DND-41 (cell line): ENCODE results near the gene CT47B1.
"Not testable (repeated sequence)": the region's sequence is repeated elsewhere in the genome, so short reads cannot be mapped to it uniquely, and the experiment has no call there.

Source experiments
- ATAC-seq: fragments of 200-7000 bp; cut with Tn5 transposase; 3 replicates; pipeline ENCODE4 v1.9.1; 2021; ENCODE audit warnings: low read depth; ENCODE audit not compliant: insufficient read depth
- DNase-seq: peaks from one replicate; pipeline ENCODE4 v3.0.0-alpha.2; 2020
- H2AFZ ChIP-seq: 2 replicates; pipeline ENCODE4 v1.6.0; 2012; ENCODE audit warnings: low read depth, low read length
- H3K27ac ChIP-seq: 2 replicates; pipeline ENCODE4 v1.5.1; 2012; ENCODE audit warnings: low read length, inconsistent platforms
- H3K27me3 ChIP-seq: fragments of 200-600 bp; sonication (generic); 2 replicates; pipeline ENCODE4 v1.6.0; 2012; ENCODE audit warnings: low read length, mild to moderate bottlenecking, inconsistent platforms; ENCODE audit not compliant: insufficient read depth, poor library complexity
- H3K36me3 ChIP-seq: 2 replicates; pipeline ENCODE4 v1.5.1; 2012; ENCODE audit warnings: low read length, inconsistent platforms; ENCODE audit not compliant: insufficient read depth
- H3K4me1 ChIP-seq: 2 replicates; pipeline ENCODE4 v1.5.1; 2012; ENCODE audit warnings: mild to moderate bottlenecking, low read length; ENCODE audit not compliant: insufficient read depth
- H3K4me2 ChIP-seq: 2 replicates; pipeline ENCODE4 v1.6.0; 2012; ENCODE audit warnings: mild to moderate bottlenecking, moderate library complexity, low read length, inconsistent platforms; ENCODE audit not compliant: insufficient read depth
- H3K4me3 ChIP-seq, 2 experiments: fragments of 200-600 bp in 1 of 2; shearing (Covaris generic) in 1 of 2; 2 replicates each; pipeline ENCODE4 v1.5.1; 2012 to 2016; ENCODE audit warnings: inconsistent platforms in 2 of 2, low read length in 2 of 2, mild to moderate bottlenecking in 2 of 2, low read depth in 1 of 2, moderate library complexity in 1 of 2
- H3K79me2 ChIP-seq: 2 replicates; pipeline ENCODE4 v1.6.0; 2012; ENCODE audit warnings: low read length, inconsistent platforms; ENCODE audit not compliant: insufficient read depth
- H3K9ac ChIP-seq: 2 replicates; pipeline ENCODE4 v1.6.0; 2012; ENCODE audit warnings: low read depth, mild to moderate bottlenecking, inconsistent platforms, low read length, moderate library complexity
- H3K9me3 ChIP-seq: 2 replicates; pipeline ENCODE4 v1.5.1; 2012; ENCODE audit warnings: low read length, moderate library complexity, mild to moderate bottlenecking, inconsistent platforms; ENCODE audit not compliant: insufficient read depth, severe bottlenecking
- H4K20me1 ChIP-seq: 2 replicates; pipeline ENCODE4 v1.6.0; 2012; ENCODE audit warnings: low read length; ENCODE audit not compliant: insufficient read depth
- EZH2 ChIP-seq: IDR thresholded peaks from 3 replicates; pipeline ENCODE4 v1.6.1; 2012; ENCODE audit warnings: borderline replicate concordance, low read depth, mild to moderate bottlenecking, moderate library complexity, low read length, inconsistent platforms; ENCODE audit not compliant: severe bottlenecking
- TF ChIP-seq, protein P1 (sequence below): IDR thresholded peaks from 2 replicates; pipeline ENCODE4 v1.5.1; 2012; ENCODE audit warnings: borderline replicate concordance, low read length, moderate library complexity, mild to moderate bottlenecking; ENCODE audit not compliant: poor library complexity, severe bottlenecking; ENCODE audit errors: extremely low read depth

Gene CT47B1

DNA sequence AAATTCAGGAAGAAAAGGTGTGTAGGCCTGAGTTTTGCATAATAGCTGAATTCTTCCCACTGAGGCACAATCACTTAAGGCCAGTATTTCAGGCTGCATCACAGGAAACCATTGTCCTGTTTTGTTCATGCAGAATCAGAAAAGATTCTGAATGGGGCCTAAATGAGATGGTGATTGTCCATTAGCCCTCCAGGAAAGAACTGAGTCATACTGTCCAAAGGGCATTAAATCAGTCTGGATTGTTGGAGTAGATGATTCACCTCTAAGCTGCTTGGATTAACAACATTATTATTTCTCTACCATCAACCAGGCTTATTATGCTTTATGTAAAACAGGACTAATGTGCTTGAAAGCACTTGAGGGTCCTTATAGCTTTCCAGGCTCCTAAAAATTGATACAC is 36.2 kb downstream of the CT47B1 start:
- no peak for DNase-seq
- H3K27me3 ChIP-seq = no peaks in the 10 kb centered on the region
- no peaks in the 10 kb centered on the region for H4K20me1 ChIP-seq
- no peaks in the 10 kb centered on the region for H3K79me2 ChIP-seq
- H3K27ac ChIP-seq = no peak overlapping the region
- H3K4me1 ChIP-seq = no peaks in the 10 kb centered on the region
- no peaks in the 10 kb centered on the region for H3K36me3 ChIP-seq
- ATAC-seq = no peak
- no peak overlapping the region for H2AFZ ChIP-seq
- no peak overlapping the region for H3K4me2 ChIP-seq
- H3K9me3 ChIP-seq = no peaks in the 10 kb centered on the region
- H3K9ac ChIP-seq = no peak overlapping the region
- H3K4me3 ChIP-seq = no peak overlapping the region
- TF ChIP-seq, protein P1, sequence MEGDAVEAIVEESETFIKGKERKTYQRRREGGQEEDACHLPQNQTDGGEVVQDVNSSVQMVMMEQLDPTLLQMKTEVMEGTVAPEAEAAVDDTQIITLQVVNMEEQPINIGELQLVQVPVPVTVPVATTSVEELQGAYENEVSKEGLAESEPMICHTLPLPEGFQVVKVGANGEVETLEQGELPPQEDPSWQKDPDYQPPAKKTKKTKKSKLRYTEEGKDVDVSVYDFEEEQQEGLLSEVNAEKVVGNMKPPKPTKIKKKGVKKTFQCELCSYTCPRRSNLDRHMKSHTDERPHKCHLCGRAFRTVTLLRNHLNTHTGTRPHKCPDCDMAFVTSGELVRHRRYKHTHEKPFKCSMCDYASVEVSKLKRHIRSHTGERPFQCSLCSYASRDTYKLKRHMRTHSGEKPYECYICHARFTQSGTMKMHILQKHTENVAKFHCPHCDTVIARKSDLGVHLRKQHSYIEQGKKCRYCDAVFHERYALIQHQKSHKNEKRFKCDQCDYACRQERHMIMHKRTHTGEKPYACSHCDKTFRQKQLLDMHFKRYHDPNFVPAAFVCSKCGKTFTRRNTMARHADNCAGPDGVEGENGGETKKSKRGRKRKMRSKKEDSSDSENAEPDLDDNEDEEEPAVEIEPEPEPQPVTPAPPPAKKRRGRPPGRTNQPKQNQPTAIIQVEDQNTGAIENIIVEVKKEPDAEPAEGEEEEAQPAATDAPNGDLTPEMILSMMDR = no peak
- TF ChIP-seq EZH2 = no peak

DNA sequence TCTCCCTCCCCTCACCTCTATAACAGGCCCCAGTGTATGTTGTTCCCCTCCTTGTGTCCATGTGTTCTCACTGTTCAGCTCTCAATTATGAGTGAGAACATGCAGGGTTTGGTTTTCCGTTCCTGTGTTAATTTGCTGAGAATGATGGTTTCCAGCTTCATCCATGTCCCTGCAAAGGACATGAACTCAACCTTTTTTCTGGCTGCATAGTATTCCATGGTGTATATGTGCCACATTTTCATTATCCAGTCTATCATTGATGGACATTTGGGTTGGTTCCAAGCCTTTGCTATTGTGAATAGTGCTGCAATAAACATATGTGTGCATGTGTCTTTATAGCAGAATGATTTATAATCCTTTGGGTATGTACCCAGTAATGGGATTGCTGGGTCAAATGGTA is 48.5 kb downstream of the CT47B1 start:
- not testable (repeated sequence) for H3K79me2 ChIP-seq, H2AFZ ChIP-seq, H3K4me3 ChIP-seq, H3K4me2 ChIP-seq, H3K27ac ChIP-seq, DNase-seq, H3K9ac ChIP-seq, H3K9me3 ChIP-seq, ATAC-seq, H3K36me3 ChIP-seq, H4K20me1 ChIP-seq, H3K27me3 ChIP-seq, H3K4me1 ChIP-seq

DNA sequence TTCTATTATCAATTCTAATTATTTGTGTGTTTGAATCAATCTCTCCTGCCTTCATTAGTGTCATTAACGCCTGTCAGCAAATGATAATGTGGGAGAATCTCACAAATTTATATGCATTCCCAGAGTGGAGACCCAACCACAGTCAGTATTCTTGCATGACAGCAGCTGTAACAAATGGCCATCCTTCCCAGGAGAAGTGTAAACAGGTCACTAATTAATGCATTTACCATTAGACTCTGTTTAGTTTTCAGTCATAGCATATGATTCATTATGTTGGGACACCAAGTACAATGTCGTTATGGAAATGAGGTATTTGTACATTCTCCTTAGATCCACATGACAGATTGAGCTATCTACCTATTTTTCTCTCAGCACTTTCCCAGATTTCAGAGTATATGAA is 50.5 kb downstream of the CT47B1 start:
- H3K27me3 ChIP-seq = no peaks in the 10 kb centered on the region

DNA sequence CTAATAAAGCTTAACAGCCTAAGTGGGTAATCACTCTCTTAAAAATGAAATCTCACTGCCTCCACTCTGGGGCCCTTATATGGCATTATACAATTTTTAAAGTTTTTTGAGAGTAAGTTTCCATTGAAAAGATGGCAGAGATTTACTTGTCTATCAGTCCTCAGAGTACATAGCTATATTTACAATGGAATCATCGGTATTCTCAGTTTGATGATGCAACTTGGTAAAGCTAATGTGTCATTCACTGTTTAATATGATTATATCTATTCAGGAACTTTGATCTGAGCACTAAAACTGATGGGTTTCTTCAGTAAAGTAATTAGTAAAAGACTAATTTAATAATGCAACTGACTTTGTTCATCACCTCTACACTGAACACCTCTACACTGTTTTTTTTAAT is 51.6 kb downstream of the CT47B1 start:
- Histone ChIP-seq H2AFZ (no peak overlapping the region), H3K9me3 (no peaks in the 10 kb centered on the region), H3K36me3 (no peaks in the 10 kb centered on the region), H3K9ac (no peak overlapping the region), H3K4me3 (no peak overlapping the region), H4K20me1 (no peaks in the 10 kb centered on the region), H3K79me2 (no peaks in the 10 kb centered on the region), H3K4me2 (no peak overlapping the region), H3K27ac (no peak overlapping the region), H3K27me3 (no peaks in the 10 kb centered on the region), H3K4me1 (no peaks in the 10 kb centered on the region)
- TF ChIP-seq, protein P1 = no peak
- DNase-seq = no peak
- no peak for ATAC-seq

More for the DNA sequence above, 50.5 kb downstream of the CT47B1 start:
- no peaks in the 10 kb centered on the region for H3K4me1 ChIP-seq
- H2AFZ ChIP-seq = no peak overlapping the region
- H3K4me3 ChIP-seq = no peak overlapping the region
- H3K4me2 ChIP-seq = no peak overlapping the region
- TF ChIP-seq EZH2 = no peak
- TF ChIP-seq, protein P1 = no peak
- H3K27ac ChIP-seq = no peak overlapping the region
- no peak for ATAC-seq
- H4K20me1 ChIP-seq = no peaks in the 10 kb centered on the region
- H3K9me3 ChIP-seq = no peaks in the 10 kb centered on the region
- H3K9ac ChIP-seq = no peak overlapping the region
- no peaks in the 10 kb centered on the region for H3K36me3 ChIP-seq
- no peak for DNase-seq
- no peaks in the 10 kb centered on the region for H3K79me2 ChIP-seq
